NCI-H2196 (cell line): ENCODE results near the gene FTO.

ENCODE experiments used
- DNase-seq: peaks from one replicate; lab custom pipeline; 2025; ENCODE audit not compliant: unreplicated experiment; lab: John Stamatoyannopoulos, UW

The FTO gene

GRCh38 chr16:53780051-53780450 is 76.1 kb downstream of the FTO start:
- no peak for DNase-seq

GRCh38 chr16:53781023-53781605 is 77.2 kb downstream of the FTO start:
- peak; percentile 16 for DNase-seq

GRCh38 chr16:53782148-53782547 is 78.2 kb downstream of the FTO start:
- DNase-seq = no peak

GRCh38 chr16:53784291-53784690 is 80.3 kb downstream of the FTO start:
- no peak for DNase-seq

- no peak for DNase-seq
Observed at GRCh38 chr16:53785044-53785443, 81.1 kb downstream of the FTO start.

GRCh38 chr16:53785916-53786315 is 82.0 kb downstream of the FTO start:
- DNase-seq = no peak

GRCh38 chr16:53787423-53787822 is 83.5 kb downstream of the FTO start:
- no peak for DNase-seq

GRCh38 chr16:53789137-53789536 is 85.2 kb downstream of the FTO start:
- no peak for DNase-seq

GRCh38 chr16:53792161-53792951 is 88.4 kb downstream of the FTO start:
- no peak for DNase-seq

GRCh38 chr16:53803451-53803850 is 99.5 kb downstream of the FTO start:
- DNase-seq = no peak

GRCh38 chr16:53803998-53804397 is 100.0 kb downstream of the FTO start:
- no peak for DNase-seq

- no peak for DNase-seq
Observed at GRCh38 chr16:53804467-53804866, 100.5 kb downstream of the FTO start.

- DNase-seq = no peak
Observed at GRCh38 chr16:53805113-53805512, 101.2 kb downstream of the FTO start.

- no peak for DNase-seq
Observed at GRCh38 chr16:53805752-53806151, 101.8 kb downstream of the FTO start.

- DNase-seq = no peak
Observed at GRCh38 chr16:53809088-53809932, 105.4 kb downstream of the FTO start.

- DNase-seq = no peak
Observed at GRCh38 chr16:53812914-53813313, 109.0 kb downstream of the FTO start.

GRCh38 chr16:53814801-53815200 is 110.8 kb downstream of the FTO start:
- no peak for DNase-seq

- no peak for DNase-seq
Observed at GRCh38 chr16:53816211-53816836, 112.4 kb downstream of the FTO start.

- DNase-seq = no peak
Observed at GRCh38 chr16:53817117-53817755, 113.3 kb downstream of the FTO start.

GRCh38 chr16:53817812-53818550 is 114.0 kb downstream of the FTO start:
- no peak for DNase-seq
